Measurements from ENCODE around the gene SERPINB10. TPM values are rescaled to one million over a fixed set of nuclear protein-coding genes. Genes with fewer than 3 reads are reported as not detected.

The SERPINB10 gene
- total RNA-seq, 1 donor, result not detected

- DNase-seq (ENCODE audit: insufficient read length, low spot score, missing footprints), result no peak
- Histone ChIP-seq H3K79me2 (ENCODE audit: insufficient read depth, low read length) (no peaks in the 10 kb centered on the region), H3K4me3 (ENCODE audit: insufficient read depth, low read length) (no peak within 1 kb of the TSS), H4K20me1 (ENCODE audit: insufficient read depth, low read length) (no peaks in the 10 kb centered on the region), H3K27ac (ENCODE audit: low read depth, low read length) (no peak within 1 kb of the TSS), H3K4me2 (ENCODE audit: insufficient read depth, low read length) (no peak within 1 kb of the TSS), H3K27me3 (ENCODE audit: insufficient read depth, low read length) (peaks cover 4% of the 10 kb centered on the region), H3K9me3 (ENCODE audit: low read depth, low read length) (no peaks in the 10 kb centered on the region), H3K4me1 (ENCODE audit: insufficient read depth, low read length) (peaks cover 10% of the 10 kb centered on the region), H2AFZ (ENCODE audit: low read length) (no peak within 1 kb of the TSS), H3K36me3 (ENCODE audit: insufficient read depth, low read length) (no peaks in the 10 kb centered on the region)
- TF ChIP-seq CTCF (IDR thresholded peaks at IDR 0.05; ENCODE audit: extremely low read depth, low read depth, low read length), result no peak
These were observed 20.3 kb upstream of the SERPINB10 start, which contains the start of gene SERPINB2 for GRCh38 chr18:63887424-63887823. Gene SERPINB2 (plus strand): TSS chr18:63887705. CDS start chr18:63891445, 3,740 bp downstream.

- Histone ChIP-seq H4K20me1 (ENCODE audit: insufficient read depth, low read length) (no peaks in the 10 kb centered on the region), H2AFZ (ENCODE audit: low read length) (no peak overlapping the region), H3K4me2 (ENCODE audit: insufficient read depth, low read length) (no peak overlapping the region), H3K79me2 (ENCODE audit: insufficient read depth, low read length) (no peaks in the 10 kb centered on the region), H3K9me3 (ENCODE audit: low read depth, low read length) (no peaks in the 10 kb centered on the region), H3K4me3 (ENCODE audit: insufficient read depth, low read length) (no peak overlapping the region), H3K27ac (ENCODE audit: low read depth, low read length) (no peak overlapping the region), H3K36me3 (ENCODE audit: insufficient read depth, low read length) (no peaks in the 10 kb centered on the region), H3K27me3 (ENCODE audit: insufficient read depth, low read length) (peaks cover 4% of the 10 kb centered on the region), H3K4me1 (ENCODE audit: insufficient read depth, low read length) (peaks cover 3% of the 10 kb centered on the region)
- TF ChIP-seq CTCF (IDR thresholded peaks at IDR 0.05; ENCODE audit: extremely low read depth, low read depth, low read length), result no peak
- no peak for DNase-seq (ENCODE audit: insufficient read length, low spot score, missing footprints)
These were observed 19.1 kb upstream of the SERPINB10 start for GRCh38 chr18:63888470-63889190.

GRCh38 chr18:63889626-63890025, 18.1 kb upstream of the SERPINB10 start:
- DNase-seq (ENCODE audit: insufficient read length, low spot score, missing footprints), result no peak
- Histone ChIP-seq H4K20me1 (ENCODE audit: insufficient read depth, low read length) (no peaks in the 10 kb centered on the region), H3K27ac (ENCODE audit: low read depth, low read length) (no peak overlapping the region), H3K4me3 (ENCODE audit: insufficient read depth, low read length) (no peak overlapping the region), H3K36me3 (ENCODE audit: insufficient read depth, low read length) (no peaks in the 10 kb centered on the region), H3K4me1 (ENCODE audit: insufficient read depth, low read length) (peaks cover 3% of the 10 kb centered on the region), H3K4me2 (ENCODE audit: insufficient read depth, low read length) (no peak overlapping the region), H3K27me3 (ENCODE audit: insufficient read depth, low read length) (peaks cover 4% of the 10 kb centered on the region), H2AFZ (ENCODE audit: low read length) (no peak overlapping the region), H3K79me2 (ENCODE audit: insufficient read depth, low read length) (no peaks in the 10 kb centered on the region), H3K9me3 (ENCODE audit: low read depth, low read length) (no peaks in the 10 kb centered on the region)
- no peak for TF ChIP-seq CTCF (IDR thresholded peaks at IDR 0.05; ENCODE audit: extremely low read depth, low read depth, low read length)

- Histone ChIP-seq H3K9me3 (ENCODE audit: low read depth, low read length) (no peaks in the 10 kb centered on the region), H3K79me2 (ENCODE audit: insufficient read depth, low read length) (no peaks in the 10 kb centered on the region), H3K4me3 (ENCODE audit: insufficient read depth, low read length) (no peak overlapping the region), H2AFZ (ENCODE audit: low read length) (no peak overlapping the region), H3K27me3 (ENCODE audit: insufficient read depth, low read length) (peaks cover 4% of the 10 kb centered on the region), H3K4me1 (ENCODE audit: insufficient read depth, low read length) (peaks cover 3% of the 10 kb centered on the region), H4K20me1 (ENCODE audit: insufficient read depth, low read length) (no peaks in the 10 kb centered on the region), H3K27ac (ENCODE audit: low read depth, low read length) (no peak overlapping the region), H3K4me2 (ENCODE audit: insufficient read depth, low read length) (no peak overlapping the region), H3K36me3 (ENCODE audit: insufficient read depth, low read length) (no peaks in the 10 kb centered on the region)
- DNase-seq (ENCODE audit: insufficient read length, low spot score, missing footprints), result peak; percentile 48
- TF ChIP-seq CTCF (IDR thresholded peaks at IDR 0.05; ENCODE audit: extremely low read depth, low read depth, low read length), result no peak
These were observed 17.4 kb upstream of the SERPINB10 start for GRCh38 chr18:63890237-63890949.

Data from osteoblast (primary cell).